A549 (cell line): ENCODE measurements around the gene SGCD.

Source experiments
- CBX8 ChIP-seq: fragments of 200-600 bp; sonication (generic); IDR thresholded peaks from 2 replicates; pipeline ENCODE4 v1.6.1; 2016
- CHD2 ChIP-seq: fragments of 150-350 bp; IDR thresholded peaks from 2 replicates; pipeline ENCODE4 v1.6.1; 2014; ENCODE audit warnings: low read length; ENCODE audit not compliant: partially characterized antibody
- CTCF ChIP-seq: fragments of >200 bp; sonication (Bioruptor Twin); formaldehyde crosslinking; IDR thresholded peaks from 3 replicates; pipeline ENCODE4 v1.5.1; 2016
- MAX ChIP-seq: IDR thresholded peaks from 2 replicates; pipeline ENCODE4 v1.6.1; 2012
- USF2 ChIP-seq: fragments of 450-650 bp; IDR thresholded peaks from 2 replicates; pipeline ENCODE4 v1.6.1; 2014; ENCODE audit warnings: antibody characterized with exemption

- TF ChIP-seq CBX8 (no peak), USF2 (no peak), CHD2 (no peak), CTCF (no peak), MAX (no peak)
Observed at GRCh38 chr5:156359476-156359875, 32.5 kb downstream of the SGCD start.
